OCI-M2 (cell line): ENCODE measurements around the gene FOXI3.

ENCODE experiments used
- DNase-seq: peaks from one replicate; lab custom pipeline; 2025; ENCODE audit not compliant: unreplicated experiment; lab: John Stamatoyannopoulos, UW

Gene FOXI3

DNA sequence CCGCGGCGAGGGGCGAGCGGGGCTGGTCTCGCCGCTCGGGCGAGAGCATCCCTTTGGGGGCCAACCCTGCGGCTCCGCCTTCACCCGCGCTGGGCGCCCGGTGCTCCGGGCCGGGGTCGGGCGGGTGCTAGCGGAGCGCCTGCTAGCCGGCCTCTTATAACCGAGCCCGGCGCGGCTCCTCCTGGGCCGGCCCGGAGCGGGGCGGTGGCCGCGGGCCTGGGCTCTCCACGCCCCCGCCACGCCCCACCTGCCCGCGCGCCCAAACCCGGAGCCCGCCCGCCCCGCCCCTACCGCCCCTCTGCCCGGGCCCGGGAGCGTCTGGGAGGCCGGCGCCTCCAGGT is at the start of gene FOXI3:
Gene FOXI3, minus strand, starts transcription at position 129 of the 341 bp plus-strand sequence. CDS start 158 bp downstream, outside the sequence.
- DNase-seq, result no peak

DNA sequence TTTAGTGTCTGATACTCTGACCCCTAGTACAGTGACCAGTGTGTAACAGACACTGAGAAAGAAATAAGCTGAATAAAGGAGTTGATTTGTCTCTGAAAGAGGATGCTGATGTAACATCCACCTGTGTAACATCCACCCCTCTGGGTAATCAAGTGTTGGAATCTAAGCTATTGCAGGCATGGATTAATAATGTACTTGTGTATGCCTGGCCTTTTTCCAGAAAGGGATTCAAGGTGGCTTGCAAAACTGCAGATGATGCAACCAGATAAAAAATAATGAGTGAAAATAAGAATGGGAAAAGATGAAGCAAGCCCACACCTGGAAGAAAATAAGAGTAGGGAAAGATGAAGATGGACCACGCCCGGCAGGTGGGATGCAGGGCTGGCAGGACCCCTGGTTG is 48.2 kb upstream of the FOXI3 start:
- no peak for DNase-seq

DNA sequence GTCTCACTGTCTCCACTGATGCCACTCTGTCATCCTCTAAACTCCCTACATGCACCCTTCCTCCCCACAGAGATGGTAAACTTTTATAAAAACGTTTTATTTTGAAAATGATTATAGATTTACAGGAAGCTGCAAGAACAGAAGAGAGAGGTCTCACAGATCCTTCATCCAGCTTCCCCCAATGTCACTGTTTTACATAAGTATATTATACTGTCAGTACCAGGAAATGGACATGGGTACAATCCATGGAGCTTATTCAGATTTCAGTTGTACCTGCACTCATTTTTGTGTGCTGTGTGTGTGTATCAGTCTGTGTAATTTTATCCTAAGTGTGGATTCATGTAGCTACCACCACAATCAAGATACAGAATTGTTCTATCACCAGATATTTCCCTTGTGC is 46.7 kb upstream of the FOXI3 start:
- DNase-seq, result no peak

DNA sequence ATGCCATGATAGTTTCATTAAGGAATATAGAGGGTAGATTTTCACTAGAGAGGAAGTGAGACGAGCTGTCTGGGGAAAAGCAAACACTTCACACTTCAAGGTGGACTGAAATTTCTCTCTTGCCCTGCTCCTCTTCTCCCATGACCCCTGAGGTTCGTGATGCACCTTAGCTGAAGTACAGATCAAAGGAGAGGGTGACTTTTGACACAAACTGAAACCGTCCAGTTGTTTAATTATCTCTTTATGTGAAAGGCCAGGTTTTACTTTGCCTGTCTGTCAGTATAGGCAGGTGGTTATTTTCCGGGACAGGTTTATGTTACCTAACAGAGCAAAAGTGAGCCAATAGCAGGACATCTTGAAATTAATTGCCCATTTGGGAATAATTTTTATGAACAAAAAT is 41.0 kb upstream of the FOXI3 start:
- DNase-seq, result no peak

DNA sequence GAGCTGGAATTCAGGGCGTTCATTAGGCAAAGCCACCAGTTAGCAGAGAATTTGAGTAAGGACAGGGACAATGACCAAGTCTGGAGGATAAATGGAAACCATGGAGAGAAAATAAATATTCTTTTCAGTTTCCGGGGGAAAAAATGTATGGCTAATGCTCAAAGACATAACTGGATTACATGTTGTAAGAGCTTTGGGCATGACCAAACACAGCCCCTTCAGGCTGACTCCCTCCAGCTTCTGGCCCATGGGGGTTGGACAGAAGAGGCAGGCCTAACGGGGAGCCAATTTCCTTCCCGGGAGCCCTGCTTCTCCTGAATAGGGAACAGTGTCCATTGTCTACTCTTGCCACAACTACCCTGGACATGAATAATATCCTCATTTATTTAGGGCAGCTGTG is 39.5 kb upstream of the FOXI3 start:
- DNase-seq, result no peak

DNA sequence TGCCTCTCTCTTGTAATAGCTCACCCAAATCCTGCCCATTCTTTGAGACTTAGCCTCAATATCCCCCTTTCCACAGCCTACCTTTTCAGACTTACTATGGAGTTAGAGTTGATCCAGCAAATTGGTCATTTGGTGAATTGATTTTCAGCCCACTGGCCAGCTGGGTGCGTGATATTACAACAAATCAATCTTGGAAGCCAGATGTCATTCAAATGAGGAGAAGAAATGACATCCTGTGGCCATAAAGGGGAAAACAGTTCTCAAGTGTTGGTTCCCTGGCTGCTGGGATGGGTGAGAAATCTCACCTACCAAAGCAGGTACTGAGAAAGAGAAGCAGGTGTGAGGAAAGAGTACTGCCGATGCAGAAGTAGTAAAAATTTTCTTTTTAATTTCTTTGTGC is 36.7 kb upstream of the FOXI3 start:
- DNase-seq, result no peak

DNA sequence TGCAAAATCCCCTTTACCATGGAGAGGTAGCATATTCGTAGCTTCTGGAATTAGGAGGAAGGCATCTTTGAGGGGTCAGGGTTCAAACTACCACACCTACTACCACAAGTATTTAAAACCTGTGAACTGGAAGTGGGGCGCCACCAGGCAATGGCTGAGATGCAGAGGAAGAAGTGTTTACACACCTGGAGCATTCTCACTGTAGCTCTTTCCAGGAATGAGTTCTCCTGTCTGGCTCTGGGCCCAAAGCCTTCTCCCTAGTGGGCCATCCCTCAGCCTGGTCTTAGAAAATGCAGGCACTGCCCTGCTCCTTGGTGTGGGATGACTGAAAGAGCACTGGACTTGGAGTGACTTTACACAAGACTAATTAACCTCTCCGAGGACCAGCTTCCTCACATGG is 30.7 kb upstream of the FOXI3 start:
- no peak for DNase-seq

DNA sequence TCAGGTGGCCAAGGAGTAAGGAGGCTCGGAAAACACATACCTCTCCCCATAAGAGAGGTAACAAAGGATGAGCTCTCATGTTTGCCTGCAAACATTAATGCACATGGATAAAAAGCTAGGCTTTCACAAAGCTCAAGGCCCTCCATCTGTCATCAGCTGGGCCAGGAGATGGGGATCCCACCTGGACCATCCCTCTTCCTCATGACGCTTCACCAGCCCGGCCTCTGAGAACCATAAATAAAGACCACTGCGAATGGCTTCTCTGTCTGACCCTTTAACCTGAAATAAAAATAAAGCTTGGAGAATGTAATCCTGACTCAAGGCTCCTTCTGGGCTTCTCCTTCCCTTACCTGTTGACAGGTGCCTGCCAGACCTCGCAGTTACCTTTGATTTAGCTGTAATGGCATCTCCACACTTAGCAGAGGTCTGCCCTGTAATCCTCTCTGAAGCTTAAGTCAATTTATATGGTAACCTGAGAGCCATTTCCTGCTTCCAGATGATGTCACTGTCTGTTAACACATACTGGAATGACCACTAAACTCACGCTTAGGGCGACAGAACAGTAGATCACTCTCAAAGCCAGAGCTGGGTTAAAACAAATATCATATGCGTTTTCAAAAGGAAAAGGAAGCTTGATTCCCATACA is 29.3 kb upstream of the FOXI3 start:
- no peak for DNase-seq

DNA sequence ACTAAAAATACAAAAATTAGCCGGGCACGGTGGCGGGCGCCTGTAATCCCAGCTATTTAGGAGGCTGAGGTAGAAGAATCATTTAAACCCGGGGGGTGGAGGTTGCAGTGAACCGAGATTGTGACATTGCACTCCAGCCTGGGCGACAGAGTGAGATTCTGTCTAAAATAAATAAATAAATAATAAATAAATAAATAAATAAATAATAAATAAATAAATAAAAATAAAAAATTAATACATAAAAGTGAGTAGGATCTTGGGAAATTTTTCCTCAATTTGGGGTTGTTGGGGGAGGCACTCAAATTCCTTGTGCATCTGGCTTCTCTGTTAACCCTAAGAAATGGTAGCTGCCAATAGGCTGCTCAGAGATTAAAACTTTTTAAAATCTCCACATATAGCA is 20.3 kb upstream of the FOXI3 start:
- DNase-seq, result no peak

DNA sequence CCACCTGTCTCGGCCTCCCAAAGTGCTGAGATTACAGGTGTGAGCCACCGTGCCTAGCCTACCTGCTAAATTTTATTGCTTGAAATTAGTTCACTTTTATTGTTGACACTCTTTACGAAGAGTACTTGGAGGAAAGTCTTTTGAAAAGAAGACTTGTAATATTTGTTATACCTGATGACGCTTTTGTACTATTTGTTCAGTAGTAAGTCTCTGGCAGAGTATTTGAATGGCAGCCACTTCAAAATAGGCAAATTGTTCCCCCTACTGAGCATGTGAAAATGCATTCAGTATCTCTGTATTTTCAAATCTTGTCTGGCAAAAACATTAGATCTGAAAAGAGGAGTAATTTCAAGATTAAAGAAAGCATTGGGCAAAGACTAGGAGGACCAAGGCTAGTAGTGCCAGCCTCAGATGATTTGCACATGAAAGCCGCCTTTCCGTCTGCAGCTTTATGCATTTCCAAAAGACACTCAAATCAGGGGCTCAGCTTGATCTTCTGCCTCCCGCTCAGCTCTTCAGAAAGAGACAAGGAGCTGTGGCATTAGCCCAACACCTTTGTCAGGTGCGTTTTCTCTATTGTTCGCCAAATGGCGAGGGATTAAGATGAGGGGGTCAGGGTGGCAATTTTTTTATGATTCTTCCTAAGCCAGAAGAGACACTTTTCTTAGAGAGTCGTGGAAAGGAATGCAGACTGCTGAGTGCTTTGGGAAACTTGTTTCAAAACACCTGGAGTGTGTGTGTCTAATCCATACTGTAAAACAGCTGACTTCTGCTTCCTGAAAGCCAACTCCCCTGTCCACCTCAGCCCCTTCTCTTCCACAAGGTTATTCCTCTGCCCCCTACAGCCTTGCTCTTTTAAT is 18.8 kb upstream of the FOXI3 start:
- DNase-seq, result no peak

DNA sequence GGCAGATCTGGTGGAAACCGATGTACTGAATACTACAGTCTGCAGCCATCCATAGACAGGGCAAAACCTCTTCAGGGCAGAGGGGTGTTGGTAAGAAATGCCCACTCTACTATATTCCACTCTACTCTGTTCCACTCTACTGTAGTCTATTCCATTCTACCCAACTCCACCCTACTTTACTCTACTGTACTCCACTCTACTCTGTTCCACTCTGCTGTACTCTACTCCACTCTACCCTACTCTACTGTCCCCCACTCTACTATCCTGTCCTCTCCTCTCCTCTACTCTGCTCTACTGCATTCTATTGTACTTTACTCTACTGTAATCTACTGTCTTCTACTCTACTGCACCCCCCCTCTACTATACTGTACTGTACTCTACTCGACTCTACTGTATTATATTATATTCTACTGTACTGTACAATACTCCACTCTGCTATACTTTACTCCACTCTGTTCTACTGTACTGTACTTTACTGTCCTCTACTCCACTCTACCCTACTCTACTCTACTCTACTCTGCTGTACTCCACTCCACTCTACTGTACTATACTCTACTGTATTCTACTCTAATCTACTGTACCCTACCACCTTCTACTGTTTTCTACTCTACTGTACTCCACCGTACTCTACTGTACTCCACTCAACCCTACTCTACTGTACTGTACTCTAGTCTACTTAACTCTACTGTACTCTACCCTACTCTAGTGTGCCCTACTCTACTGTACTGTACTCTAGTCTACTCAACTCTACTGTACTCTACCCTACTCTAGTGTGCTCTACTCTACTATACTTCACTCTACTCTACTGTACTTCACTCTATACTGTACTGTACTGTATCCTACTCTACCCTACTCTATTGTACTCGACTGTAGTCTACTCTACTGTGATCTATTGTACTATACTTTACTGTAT is 17.0 kb upstream of the FOXI3 start:
- no peak for DNase-seq

DNA sequence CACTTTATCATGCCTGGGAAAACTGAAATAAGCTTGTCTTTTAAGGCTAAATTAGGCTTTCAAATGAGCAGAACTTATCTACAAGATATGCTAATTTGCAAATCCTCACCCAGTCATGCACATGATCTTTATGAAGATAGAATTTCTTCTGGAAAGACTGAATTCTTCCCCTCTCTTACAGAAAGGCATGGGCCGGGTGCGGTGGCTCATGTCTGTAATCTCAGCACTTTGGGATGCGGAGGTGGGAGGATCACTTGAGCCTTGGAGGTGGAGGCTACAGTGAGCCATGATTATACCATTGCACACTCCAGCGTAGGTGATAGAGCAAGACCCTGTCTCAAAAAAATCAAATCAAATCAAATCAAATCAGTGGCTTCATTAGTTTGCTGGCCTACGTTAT is 11.7 kb upstream of the FOXI3 start:
- no peak for DNase-seq

DNA sequence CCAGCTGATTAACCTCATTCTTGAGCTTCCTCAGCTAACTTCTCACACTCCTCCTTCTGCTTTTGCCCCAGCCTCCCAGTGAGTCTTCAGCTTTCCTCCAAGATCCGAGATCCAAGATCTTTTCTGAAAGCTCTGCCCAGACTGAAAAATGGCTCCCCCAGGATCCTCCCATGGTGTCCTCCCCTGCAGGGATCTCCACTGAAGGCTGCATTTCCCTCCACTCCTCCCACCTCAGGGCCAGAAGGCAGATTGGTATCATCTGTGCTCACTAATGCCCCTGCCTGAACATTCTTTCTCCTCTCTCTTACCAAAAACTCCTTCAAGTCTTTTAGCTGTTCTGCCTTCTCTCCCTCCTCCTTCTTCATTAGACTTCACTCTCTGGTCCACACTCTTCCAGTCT is 6.1 kb upstream of the FOXI3 start:
- no peak for DNase-seq

DNA sequence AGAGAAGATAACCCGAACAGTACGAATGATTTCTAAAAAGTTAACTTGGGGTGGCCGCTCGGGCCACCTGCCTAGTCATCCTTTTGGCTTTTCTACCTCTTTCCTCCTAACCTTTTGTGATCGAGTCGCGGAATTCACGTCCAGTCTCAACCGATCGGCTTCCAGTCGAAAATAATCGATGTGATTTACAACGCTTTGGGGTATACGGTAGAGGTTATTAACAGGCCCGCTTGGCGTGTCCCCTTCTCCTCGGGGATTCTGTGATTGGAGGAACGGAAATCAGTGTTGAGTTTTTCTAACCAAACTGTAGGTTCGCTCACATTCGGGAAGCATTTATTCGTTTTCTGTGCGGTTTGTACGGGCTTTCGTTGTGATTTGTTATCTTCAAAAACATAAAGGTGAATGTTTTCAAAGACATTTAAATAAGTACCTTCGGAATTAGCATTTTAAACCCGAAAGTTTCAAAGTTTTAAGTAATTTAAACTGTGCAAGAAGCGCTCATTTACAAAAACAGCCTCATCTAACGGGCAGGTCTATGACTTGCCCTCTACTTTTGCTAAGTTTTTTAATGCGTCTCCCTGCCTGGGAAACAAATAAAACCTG is 588 bp upstream of the FOXI3 start:
- no peak for DNase-seq

DNA sequence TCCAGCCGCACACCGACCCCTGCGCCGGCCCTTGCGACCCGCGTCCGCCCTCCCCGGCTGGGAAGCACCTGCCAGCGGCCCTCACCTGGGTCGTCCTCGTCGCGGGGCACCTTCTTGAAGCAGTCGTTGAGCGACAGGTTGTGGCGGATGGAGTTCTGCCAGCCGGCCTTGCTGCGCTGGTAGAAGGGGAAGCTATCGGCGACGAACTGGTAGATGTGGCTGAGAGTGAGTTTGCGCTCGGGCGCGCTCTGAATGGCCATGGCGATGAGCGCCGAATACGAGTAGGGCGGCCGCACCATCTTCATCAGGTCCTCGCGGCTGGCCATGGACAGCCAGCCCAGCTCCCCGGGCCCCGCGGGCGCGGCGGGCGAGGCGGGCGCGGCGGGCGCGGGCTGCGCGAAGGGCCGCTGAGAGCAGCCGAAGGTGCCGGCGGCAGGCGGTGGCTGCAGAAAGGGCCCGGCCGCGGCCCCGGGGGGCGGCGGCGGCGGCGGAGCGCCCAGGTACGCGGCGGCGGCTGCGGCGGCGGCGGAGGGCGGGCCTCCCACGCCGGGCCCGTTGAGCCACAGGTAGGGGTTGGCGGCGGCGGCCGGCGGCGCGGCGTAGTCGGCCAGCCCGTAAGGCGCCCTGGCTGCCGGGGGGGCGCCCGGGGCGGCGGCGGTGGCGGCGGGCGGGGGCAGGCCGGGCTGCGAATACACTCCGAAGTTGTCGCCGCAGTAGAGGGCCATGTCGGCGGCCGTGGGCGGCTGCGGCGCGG is 505 bp downstream of the FOXI3 start:
- DNase-seq, result no peak

DNA sequence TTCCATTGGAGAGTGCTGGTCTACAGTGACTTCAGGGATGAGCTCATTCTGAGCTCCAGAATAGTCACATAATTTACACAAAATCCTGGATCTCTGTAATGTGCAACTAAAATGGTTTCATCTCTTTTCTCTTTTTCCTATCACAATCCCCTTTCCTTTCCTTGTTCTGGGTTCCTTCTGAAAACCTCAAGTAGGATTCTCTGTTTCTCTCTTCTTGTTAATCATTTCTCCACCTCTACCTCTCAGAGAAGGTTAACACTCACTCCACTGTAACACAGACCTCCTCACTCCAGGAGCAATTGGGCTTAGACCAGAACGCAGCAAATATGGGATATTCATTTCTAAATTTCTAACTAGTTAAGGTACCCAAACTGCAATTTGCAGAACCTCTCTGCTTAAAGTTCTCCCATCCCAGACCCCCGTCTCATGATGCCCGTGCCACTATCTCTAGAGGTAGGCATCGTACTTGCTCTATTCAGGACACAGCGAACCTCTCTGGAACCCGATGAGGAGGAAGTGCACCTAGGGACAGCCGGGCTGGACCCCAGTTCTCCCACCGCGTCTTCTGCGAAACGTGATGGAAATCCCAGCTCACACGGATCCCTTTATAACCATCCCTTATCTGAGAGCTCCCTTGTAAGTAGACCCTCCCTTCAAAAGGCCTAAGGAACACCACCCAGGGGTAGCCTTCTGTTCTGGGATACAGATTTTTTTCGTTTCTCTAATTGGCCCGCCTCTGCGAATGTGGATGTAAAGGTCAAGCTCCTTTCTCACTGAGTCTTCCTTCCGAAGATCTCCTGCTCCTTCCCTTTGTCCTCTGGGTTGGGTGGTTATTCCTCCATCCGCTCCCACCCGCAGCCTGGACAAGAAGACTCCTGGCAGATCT is 1.3 kb downstream of the FOXI3 start:
- DNase-seq, result no peak

DNA sequence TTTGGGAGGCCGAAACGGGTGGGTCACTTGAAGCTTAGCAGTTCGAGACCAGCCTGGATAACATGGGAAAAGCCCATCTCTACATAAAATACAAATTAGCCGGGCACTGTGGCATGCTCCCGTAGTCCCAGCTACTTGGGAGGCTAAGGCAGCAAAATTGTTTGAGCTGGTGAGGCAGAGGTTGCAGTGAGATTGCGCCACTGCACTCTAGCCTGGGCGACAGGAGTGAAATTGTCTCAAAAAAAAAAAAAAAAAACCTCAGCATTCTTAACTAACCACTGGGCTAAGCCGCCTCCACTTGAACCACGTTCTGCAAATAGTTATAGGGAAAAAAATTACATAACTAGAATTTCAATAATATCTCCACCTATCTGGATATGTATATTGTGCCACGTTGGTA is 2.3 kb downstream of the FOXI3 start:
- DNase-seq, result no peak

DNA sequence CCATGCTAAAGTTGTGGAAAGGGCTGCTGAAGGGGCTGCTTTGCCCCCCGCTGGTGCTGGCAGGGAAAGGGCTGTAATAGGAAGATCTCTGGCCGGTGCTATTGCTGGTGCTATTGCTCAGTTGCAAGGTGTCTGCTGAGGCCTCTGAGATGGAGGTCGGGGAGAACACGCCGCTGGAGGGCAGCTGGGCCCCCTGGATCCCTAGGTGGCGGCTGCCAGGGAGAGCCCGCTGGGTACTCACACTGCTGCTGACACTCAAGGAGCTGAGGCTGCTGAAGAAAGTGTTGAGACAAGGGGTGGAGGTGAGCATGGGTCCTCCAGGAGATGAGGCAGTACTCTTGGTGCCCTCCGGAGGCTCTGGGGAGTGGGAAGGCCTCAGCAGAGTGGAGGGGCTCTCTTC is 4.2 kb downstream of the FOXI3 start:
- DNase-seq, result no peak

DNA sequence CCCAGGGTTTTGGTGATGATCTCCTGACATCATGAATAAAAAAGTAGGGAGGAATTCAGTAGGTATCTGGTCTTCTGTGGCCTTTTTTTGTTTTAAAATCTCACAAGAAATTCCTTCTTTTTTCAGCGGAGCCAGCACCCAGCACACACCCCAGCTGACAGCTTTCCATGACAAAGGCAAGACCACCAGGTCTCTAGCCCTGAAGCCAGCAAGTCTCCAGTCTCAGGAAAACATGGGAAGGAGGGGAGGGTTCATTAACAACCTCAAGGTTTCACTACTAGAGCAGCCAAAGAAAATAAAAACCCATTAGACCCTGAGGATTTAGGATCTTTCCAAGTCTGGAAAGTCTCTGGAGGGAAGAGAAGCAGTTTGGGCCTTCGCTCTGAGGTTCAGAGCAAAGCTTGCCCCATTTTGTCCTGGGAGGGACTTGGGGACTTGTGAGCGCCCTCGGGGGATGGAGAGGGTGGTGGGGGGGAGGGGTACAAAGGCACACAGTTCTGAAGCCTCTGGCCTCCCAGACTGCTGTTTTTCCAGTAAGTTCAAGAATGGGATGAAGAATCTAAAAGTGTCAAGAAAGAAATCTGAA is 9.0 kb downstream of the FOXI3 start:
- no peak for DNase-seq
